A549 (cell line): ENCODE data around the gene ATF7IP2.

Experiments
- BCL3 ChIP-seq: fragments of >200 bp; sonication (Bioruptor Twin); formaldehyde crosslinking; IDR thresholded peaks from 3 replicates; pipeline ENCODE4 v1.6.1; 2016
- ESRRA ChIP-seq: fragments of 150-350 bp; IDR thresholded peaks from 2 replicates; pipeline ENCODE4 v1.6.1; 2014; ENCODE audit warnings: mild to moderate bottlenecking, low read length, borderline replicate concordance
- MYC ChIP-seq: IDR thresholded peaks from 2 replicates; pipeline ENCODE4 v1.6.1; 2012; ENCODE audit warnings: mild to moderate bottlenecking, inconsistent platforms, low read length, improper control_type of control experiment, borderline replicate concordance
- POLR2A ChIP-seq: IDR thresholded peaks from 2 replicates; pipeline ENCODE4 v1.6.1; 2012; ENCODE audit warnings: mild to moderate bottlenecking, low read length
- RAD21 ChIP-seq, 2 experiments: fragments of >200 bp in 1 of 2; sonication (Bioruptor Twin) in 1 of 2; formaldehyde crosslinking in 1 of 2; IDR thresholded peaks in 1 of 2; conservative IDR thresholded peaks in 1 of 2; 2 replicates in 1 of 2; 3 replicates in 1 of 2; pipeline ENCODE4 v1.6.1; 2012 to 2018; ENCODE audit warnings: inconsistent platforms in 1 of 2
- SMC3 ChIP-seq: fragments of >200 bp; sonication (Bioruptor Twin); formaldehyde crosslinking; IDR thresholded peaks from 3 replicates; pipeline ENCODE4 v1.6.1; 2018; ENCODE audit warnings: inconsistent platforms
- TF ChIP-seq, protein P1 (sequence below): IDR thresholded peaks from 2 replicates; pipeline ENCODE4 v1.6.1; 2012
- TF ChIP-seq, protein P2 (sequence below): fragments of >200 bp; sonication (Bioruptor Twin); formaldehyde crosslinking; IDR thresholded peaks from 3 replicates; pipeline ENCODE4 v1.5.1; 2016

DNA sequence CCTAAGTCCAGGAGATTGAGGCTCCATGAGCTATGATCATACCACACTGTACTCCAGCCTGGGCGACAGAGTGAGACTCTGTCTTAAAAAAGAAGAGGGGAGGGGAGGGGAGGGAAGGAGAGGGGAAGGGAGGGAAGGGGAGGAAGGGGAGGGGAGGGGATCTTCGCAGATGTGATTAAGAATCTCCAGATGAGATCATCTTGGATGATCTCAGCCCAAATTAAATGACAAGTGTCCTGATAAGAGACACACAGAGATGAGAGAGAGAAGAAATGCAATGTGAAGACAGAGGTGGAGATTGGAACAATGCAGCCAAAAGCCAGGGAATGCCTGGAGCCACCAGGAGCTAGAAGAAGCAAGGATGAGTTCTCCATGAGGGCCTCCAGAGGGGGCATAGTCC lies 124.4 kb downstream of the ATF7IP2 start:
- TF ChIP-seq, protein P1, sequence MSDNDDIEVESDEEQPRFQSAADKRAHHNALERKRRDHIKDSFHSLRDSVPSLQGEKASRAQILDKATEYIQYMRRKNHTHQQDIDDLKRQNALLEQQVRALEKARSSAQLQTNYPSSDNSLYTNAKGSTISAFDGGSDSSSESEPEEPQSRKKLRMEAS: no peak
- TF ChIP-seq ESRRA (no peak), RAD21 (conservative IDR thresholded peaks at IDR 0.05 in 1 of 2, IDR thresholded peaks at IDR 0.05 in 1 of 2) (no peak), SMC3 (no peak), POLR2A (no peak), MYC (no peak), BCL3 (no peak)
- TF ChIP-seq, protein P2, sequence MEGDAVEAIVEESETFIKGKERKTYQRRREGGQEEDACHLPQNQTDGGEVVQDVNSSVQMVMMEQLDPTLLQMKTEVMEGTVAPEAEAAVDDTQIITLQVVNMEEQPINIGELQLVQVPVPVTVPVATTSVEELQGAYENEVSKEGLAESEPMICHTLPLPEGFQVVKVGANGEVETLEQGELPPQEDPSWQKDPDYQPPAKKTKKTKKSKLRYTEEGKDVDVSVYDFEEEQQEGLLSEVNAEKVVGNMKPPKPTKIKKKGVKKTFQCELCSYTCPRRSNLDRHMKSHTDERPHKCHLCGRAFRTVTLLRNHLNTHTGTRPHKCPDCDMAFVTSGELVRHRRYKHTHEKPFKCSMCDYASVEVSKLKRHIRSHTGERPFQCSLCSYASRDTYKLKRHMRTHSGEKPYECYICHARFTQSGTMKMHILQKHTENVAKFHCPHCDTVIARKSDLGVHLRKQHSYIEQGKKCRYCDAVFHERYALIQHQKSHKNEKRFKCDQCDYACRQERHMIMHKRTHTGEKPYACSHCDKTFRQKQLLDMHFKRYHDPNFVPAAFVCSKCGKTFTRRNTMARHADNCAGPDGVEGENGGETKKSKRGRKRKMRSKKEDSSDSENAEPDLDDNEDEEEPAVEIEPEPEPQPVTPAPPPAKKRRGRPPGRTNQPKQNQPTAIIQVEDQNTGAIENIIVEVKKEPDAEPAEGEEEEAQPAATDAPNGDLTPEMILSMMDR: no peak
